Upper lobe of left lung (tissue), 4 donors: ENCODE results near the gene PLCL2.

Experiments
- CTCF ChIP-seq, 6 experiments: fragments of 450-650 bp in 4 of 6; fragments of 200-600 bp in 2 of 6; sonication (generic) in 2 of 6; IDR thresholded peaks; one replicate each; pipeline ENCODE4 v1.5.1; 2016 to 2019; ENCODE audit warnings: antibody characterized with exemption in 6 of 6
- EP300 ChIP-seq, 4 donors: sonication (generic); formaldehyde crosslinking; IDR thresholded peaks; one replicate each; pipeline ENCODE4 v1.5.1; 2017; ENCODE audit warnings: antibody characterized with exemption in 4 of 4, control low read depth in 2 of 4
- POLR2A ChIP-seq, 4 donors: fragments of 450-650 bp; IDR thresholded peaks; one replicate each; pipeline ENCODE4 v1.5.1; 2016 to 2017; ENCODE audit warnings: antibody characterized with exemption in 4 of 4, mild to moderate bottlenecking in 2 of 4
- POLR2AphosphoS5 ChIP-seq, 2 donors: sonication (generic); formaldehyde crosslinking; IDR thresholded peaks; one replicate each; pipeline ENCODE4 v1.5.1; 2017; ENCODE audit warnings: antibody characterized with exemption in 2 of 2

DNA sequence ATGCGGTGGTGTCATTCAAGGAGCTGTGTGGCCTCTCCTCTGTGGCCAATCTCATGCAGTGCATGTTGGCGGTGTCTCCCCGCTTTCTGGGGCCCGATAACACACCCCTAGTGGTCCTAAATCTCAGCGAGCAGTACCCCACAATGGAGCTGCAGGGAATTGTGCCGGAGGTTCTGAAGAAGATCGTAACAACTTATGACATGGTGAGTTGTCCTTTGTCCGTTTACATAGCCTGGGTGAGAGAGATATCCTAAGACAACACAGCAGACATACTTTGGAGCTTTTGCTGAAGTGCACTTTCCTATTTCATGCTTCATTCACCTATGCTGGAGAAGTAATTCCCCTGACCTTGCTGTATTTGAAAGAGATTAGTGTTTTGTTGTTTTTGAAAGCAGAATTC lies 130.0 kb downstream of the PLCL2 start:
- TF ChIP-seq CTCF (IDR thresholded peaks at IDR 0.05) (no peak), POLR2A (IDR thresholded peaks at IDR 0.05) (no peak), POLR2AphosphoS5 (IDR thresholded peaks at IDR 0.05) (no peak), EP300 (IDR thresholded peaks at IDR 0.05) (no peak)
